WI38 (cell line): Measurements from ENCODE around the gene MAP3K10.

ENCODE experiments used
- H3K4me3 ChIP-seq: 2 replicates; pipeline ENCODE4 v1.5.1; 2011; ENCODE audit warnings: low read depth, mild to moderate bottlenecking, control low read depth, low read length
- TF ChIP-seq, protein P1 (sequence below): IDR thresholded peaks from 2 replicates; pipeline ENCODE4 v1.5.1; 2012; ENCODE audit warnings: low read depth, mild to moderate bottlenecking, control low read depth, low read length

MAP3K10 gene

DNA sequence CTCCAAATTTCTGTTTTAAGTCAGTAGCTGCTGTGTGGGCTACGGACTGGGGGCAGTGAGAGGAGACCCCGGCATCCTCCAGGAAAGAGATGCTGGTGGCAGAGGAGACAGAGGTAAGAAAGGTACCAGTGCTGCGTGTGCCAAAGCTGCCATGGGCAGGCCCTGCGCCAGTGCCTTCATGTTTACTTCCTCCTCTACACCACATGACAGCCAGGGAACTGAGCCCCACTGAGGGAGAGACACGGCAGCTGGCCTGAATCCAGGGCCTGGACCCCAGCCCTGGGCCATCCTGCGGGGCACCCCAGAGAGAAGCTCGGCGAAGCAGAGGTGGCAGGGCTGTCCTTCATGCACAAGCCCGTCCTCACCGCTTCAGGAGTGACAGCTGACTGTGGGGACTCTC, 58.0 kb downstream of the MAP3K10 start:
- no peak overlapping the region for H3K4me3 ChIP-seq
- TF ChIP-seq, protein P1, sequence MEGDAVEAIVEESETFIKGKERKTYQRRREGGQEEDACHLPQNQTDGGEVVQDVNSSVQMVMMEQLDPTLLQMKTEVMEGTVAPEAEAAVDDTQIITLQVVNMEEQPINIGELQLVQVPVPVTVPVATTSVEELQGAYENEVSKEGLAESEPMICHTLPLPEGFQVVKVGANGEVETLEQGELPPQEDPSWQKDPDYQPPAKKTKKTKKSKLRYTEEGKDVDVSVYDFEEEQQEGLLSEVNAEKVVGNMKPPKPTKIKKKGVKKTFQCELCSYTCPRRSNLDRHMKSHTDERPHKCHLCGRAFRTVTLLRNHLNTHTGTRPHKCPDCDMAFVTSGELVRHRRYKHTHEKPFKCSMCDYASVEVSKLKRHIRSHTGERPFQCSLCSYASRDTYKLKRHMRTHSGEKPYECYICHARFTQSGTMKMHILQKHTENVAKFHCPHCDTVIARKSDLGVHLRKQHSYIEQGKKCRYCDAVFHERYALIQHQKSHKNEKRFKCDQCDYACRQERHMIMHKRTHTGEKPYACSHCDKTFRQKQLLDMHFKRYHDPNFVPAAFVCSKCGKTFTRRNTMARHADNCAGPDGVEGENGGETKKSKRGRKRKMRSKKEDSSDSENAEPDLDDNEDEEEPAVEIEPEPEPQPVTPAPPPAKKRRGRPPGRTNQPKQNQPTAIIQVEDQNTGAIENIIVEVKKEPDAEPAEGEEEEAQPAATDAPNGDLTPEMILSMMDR, result no peak

DNA sequence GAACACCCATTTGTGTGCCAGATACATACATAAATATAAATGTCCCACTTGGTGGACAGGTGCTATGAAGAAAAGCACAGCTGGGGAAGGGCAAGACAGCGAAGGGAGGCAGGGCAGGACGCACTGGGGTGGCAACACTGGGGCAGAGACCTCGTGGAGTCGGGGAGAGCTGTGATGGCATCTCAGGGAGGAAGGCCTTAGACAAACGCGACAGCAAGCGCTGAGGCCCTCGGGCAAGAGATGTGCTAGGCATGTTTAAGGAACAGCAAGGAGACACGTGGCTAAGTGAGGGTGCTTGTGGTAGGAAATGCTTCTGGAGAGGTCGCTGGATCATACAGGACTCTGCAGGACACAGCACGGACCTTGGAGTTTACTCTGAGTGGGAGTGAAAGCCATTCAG, 58.6 kb downstream of the MAP3K10 start:
- no peak overlapping the region for H3K4me3 ChIP-seq
- TF ChIP-seq, protein P1, result no peak

DNA sequence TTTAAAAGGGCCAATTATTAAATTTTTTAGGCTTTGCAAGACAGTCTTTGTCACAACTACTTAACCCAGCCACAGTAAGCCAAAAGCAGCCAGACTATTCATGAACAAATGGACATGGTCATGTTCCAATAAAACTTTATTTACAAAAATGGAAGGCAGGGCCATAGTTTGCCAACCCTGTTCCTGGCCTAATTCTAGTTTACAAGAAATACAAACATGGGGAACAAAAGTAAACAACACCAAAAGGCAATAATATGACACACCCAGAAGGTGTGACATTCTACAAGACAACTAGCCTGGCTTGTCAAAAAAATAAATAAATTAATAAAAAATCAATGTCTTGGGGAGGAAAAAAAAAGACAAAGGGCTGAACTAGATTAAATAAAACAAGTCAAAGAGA, 60.0 kb downstream of the MAP3K10 start:
- no peak overlapping the region for H3K4me3 ChIP-seq
- TF ChIP-seq, protein P1, result no peak

DNA sequence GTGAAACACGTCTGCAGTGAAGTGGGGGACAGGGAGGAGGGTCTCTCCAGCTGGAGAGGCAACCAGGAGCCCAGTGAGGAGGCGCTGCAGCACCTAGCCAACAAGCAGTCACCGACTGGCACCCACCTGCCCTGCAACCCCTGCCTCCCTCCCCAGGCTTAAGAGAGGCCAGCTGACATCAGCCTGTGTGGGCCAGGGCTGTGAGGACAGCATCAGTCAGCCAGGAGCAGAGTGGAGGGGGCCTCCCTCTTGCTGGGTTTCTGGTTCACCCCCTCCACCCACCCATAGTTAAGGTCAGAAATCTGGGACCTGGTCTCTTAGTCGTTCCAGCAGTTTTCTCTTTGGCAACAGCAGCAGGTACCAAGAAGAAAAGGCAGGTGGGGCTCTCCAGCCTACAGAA, 60.8 kb downstream of the MAP3K10 start:
- TF ChIP-seq, protein P1, result no peak
- H3K4me3 ChIP-seq, result no peak overlapping the region

DNA sequence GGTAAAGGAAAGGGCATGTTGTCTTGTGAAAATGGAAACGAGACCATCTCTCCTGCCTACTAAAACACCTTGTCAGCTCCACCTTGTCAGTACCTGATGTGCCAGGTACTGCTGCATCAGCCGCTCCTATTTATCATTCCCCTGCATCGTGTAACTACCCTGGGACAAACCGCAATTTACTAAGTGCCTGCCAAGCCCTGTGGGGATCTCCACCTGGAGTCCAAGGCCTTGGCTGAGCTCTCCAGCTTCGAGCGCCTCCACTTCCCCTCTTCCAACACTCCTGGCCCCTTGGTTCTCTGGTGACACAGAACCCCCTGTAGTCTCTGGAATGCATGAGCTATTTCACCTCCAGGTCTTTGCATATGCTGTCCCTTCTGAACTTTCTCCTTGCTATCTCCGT, 61.2 kb downstream of the MAP3K10 start:
- TF ChIP-seq, protein P1, result no peak

DNA sequence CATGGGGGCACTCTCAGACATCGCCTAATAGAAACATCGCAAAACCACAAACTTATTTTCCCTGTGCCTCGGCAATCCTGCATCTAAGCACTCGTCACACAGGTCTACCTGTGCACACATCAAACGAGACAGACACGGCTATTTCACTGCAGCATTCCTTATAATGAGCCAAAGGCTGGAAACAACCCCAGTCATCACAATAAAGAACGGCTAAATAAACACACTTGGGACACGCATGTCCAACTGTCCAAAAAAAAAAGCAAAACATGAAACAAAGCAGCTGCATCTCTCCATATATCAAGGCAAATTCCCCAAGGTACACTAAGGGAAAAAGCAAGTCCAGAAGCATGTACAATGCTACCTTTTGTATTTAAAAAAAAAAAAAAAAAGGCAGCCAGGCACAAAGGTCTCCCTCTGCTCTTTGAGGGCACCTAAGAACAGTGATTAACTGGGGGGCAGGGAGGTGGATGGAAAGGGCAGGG, 62.4 kb downstream of the MAP3K10 start:
- no peak overlapping the region for H3K4me3 ChIP-seq
- TF ChIP-seq, protein P1, result no peak

More for the DNA sequence above, 61.2 kb downstream of the MAP3K10 start:
- no peak overlapping the region for H3K4me3 ChIP-seq

DNA sequence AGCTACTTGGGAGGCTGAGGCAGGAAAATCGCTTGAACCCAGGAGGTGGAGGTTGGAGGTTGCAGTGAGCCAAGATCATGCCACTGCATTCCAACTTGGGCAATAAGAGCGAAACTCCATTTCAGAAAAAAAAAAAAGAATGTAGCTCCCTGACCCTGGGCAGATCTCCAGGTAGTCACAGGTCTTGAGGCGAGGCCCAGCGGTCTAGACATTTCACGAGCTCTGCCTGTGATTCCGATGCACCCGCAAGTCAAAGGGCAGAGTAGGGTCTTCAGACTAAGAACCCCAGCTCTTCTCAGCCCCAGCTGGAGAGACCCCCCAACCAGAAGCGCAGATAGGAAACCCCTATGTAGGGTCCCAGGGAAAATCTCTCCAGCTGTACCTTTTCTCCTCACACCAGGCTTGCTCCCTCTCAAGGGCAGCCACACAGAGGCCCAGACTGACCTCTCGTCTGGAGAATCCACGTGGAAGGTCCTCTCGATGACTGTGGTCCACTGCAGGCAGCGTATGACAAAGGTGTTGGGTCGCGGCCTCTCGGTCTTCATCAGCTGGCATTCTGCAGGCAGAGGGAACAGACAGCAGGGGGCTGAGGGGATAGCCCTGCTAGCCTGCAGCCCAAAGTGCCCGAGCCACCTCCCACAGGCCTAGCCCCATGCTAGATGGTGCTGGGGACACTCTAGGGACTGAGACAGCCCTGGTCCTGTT, 63.6 kb downstream of the MAP3K10 start:
- TF ChIP-seq, protein P1, result no peak
- H3K4me3 ChIP-seq, result no peak overlapping the region
